HEK293T (cell line): ENCODE measurements around the gene PLCL2.

Experiments
- CTCF ChIA-PET: fragments of 350-600 bp; formaldehyde crosslinking; extraction: SDS; loops from one replicate; lab custom pipeline; 2021; ENCODE audit warnings: antibody characterized with exemption, inconsistent platforms; lab: Yijun Ruan, JAX
- POLR2A ChIA-PET: fragments of 350-600 bp; formaldehyde crosslinking; extraction: SDS; loops from one replicate; lab custom pipeline; 2020; ENCODE audit warnings: antibody characterized with exemption, inconsistent platforms; lab: Yijun Ruan, JAX
- DNase-seq: peaks from one replicate; pipeline ENCODE4 v3.0.0; 2012; ENCODE audit warnings: mixed read lengths; ENCODE audit errors: extremely low spot score
- ARNT ChIP-seq: fragments of 450-650 bp; IDR thresholded peaks from 2 replicates; pipeline ENCODE4 v1.6.1; 2017; ENCODE audit warnings: mild to moderate bottlenecking
- BHLHE40 ChIP-seq: fragments of 450-650 bp; IDR thresholded peaks from 2 replicates; pipeline ENCODE4 v1.6.1; 2016; ENCODE audit warnings: mild to moderate bottlenecking, moderate library complexity, borderline replicate concordance
- CTBP1 ChIP-seq: fragments of 450-650 bp; IDR thresholded peaks from 2 replicates; pipeline ENCODE4 v1.6.1; 2016; ENCODE audit warnings: borderline replicate concordance
- ELF4 ChIP-seq: fragments of 450-650 bp; IDR thresholded peaks from 2 replicates; pipeline ENCODE4 v1.6.1; 2017; ENCODE audit warnings: antibody characterized with exemption
- FOXA1 ChIP-seq: fragments of 450-650 bp; IDR thresholded peaks from 2 replicates; pipeline ENCODE4 v1.6.1; 2016; ENCODE audit warnings: mild to moderate bottlenecking
- FOXK2 ChIP-seq: fragments of 450-650 bp; IDR thresholded peaks from 2 replicates; pipeline ENCODE4 v1.6.1; 2016; ENCODE audit warnings: mild to moderate bottlenecking
- FOXM1 ChIP-seq: fragments of 450-650 bp; IDR thresholded peaks from 2 replicates; pipeline ENCODE4 v1.6.1; 2017; ENCODE audit warnings: mild to moderate bottlenecking, borderline replicate concordance
- HDGF ChIP-seq: fragments of 450-650 bp; IDR thresholded peaks from 2 replicates; pipeline ENCODE4 v1.6.1; 2017; ENCODE audit warnings: antibody characterized with exemption, borderline replicate concordance
- L3MBTL2 ChIP-seq: fragments of 450-650 bp; conservative IDR thresholded peaks from 2 replicates; pipeline ENCODE4 v1.6.1; 2016; ENCODE audit warnings: mild to moderate bottlenecking
- LEF1 ChIP-seq: fragments of 450-650 bp; IDR thresholded peaks from 2 replicates; pipeline ENCODE4 v1.6.1; 2017; ENCODE audit warnings: mild to moderate bottlenecking, borderline replicate concordance
- NFRKB ChIP-seq: fragments of 450-650 bp; IDR thresholded peaks from 2 replicates; pipeline ENCODE4 v1.6.1; 2016; ENCODE audit warnings: mild to moderate bottlenecking, moderate library complexity
- SP1 ChIP-seq: fragments of 450-650 bp; IDR thresholded peaks from 2 replicates; pipeline ENCODE4 v1.6.1; 2017
- SUZ12 ChIP-seq: fragments of 450-650 bp; IDR thresholded peaks from 2 replicates; pipeline ENCODE4 v1.6.1; 2016; ENCODE audit warnings: mild to moderate bottlenecking
- TARDBP ChIP-seq: fragments of 450-650 bp; IDR thresholded peaks from 2 replicates; pipeline ENCODE4 v1.6.1; 2016
- ZNF384 ChIP-seq: fragments of 450-650 bp; IDR thresholded peaks from 2 replicates; pipeline ENCODE4 v1.6.1; 2016
- TF ChIP-seq, protein P1 (sequence below): fragments of 450-650 bp; IDR thresholded peaks from 2 replicates; pipeline ENCODE4 v1.6.1; 2016

Gene PLCL2

GRCh38 chr3:16846373-16847080 is 38.2 kb upstream of the PLCL2 start:
- DNase-seq, result no peak
- CTCF ChIA-PET, result no interaction called here
- POLR2A ChIA-PET, result no interaction called here

DNA sequence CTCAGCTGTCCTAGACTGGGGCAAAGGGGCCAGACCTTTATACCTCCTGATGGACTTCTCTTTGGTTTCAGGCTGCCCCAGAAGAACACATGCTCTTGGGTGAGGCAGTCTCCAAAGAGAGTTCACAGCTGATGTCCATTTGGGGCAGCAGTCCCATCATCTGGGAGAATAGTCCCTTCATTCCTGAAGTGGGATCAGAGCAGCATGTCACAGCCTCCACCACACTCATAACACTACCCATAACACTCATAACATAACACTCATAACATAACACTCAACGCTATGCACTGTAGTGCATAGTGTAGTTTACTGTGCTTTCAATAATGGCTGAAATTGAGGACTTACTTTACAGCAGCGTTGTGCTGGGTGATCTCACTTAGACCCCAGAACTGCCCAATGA is 36.7 kb upstream of the PLCL2 start:
- no peak for DNase-seq
- CTCF ChIA-PET, result interaction anchor here (0.6 kb wide), 1 partner anchor 20 kb away, joined by 4 read pairs; no protein-coding TSS in a partner anchor
- TF ChIP-seq HDGF, result no peak
- no peak for TF ChIP-seq LEF1
- TF ChIP-seq, protein P1, sequence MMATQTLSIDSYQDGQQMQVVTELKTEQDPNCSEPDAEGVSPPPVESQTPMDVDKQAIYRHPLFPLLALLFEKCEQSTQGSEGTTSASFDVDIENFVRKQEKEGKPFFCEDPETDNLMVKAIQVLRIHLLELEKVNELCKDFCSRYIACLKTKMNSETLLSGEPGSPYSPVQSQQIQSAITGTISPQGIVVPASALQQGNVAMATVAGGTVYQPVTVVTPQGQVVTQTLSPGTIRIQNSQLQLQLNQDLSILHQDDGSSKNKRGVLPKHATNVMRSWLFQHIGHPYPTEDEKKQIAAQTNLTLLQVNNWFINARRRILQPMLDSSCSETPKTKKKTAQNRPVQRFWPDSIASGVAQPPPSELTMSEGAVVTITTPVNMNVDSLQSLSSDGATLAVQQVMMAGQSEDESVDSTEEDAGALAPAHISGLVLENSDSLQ, result no peak
- no peak for TF ChIP-seq ARNT
- TF ChIP-seq SUZ12, result no peak
- TF ChIP-seq FOXM1, result no peak
- no peak for TF ChIP-seq CTBP1
- no peak for TF ChIP-seq SP1
- no peak for TF ChIP-seq FOXK2
- no peak for TF ChIP-seq L3MBTL2
- POLR2A ChIA-PET, result no interaction called here

More at GRCh38 chr3:16846373-16847080, 38.2 kb upstream of the PLCL2 start:
- no peak for TF ChIP-seq CTBP1

- DNase-seq, result no peak
- CTCF ChIA-PET, result no interaction called here
- no peak for TF ChIP-seq FOXK2
- no peak for TF ChIP-seq CTBP1
- no peak for TF ChIP-seq FOXM1
- no peak for TF ChIP-seq NFRKB
- no peak for TF ChIP-seq LEF1
- no peak for TF ChIP-seq ELF4
- TF ChIP-seq L3MBTL2, result no peak
- TF ChIP-seq SP1, result no peak
- TF ChIP-seq BHLHE40, result no peak
- TF ChIP-seq HDGF, result no peak
- POLR2A ChIA-PET, result no interaction called here
Measured at GRCh38 chr3:16849229-16849628, 35.5 kb upstream of the PLCL2 start.

DNA sequence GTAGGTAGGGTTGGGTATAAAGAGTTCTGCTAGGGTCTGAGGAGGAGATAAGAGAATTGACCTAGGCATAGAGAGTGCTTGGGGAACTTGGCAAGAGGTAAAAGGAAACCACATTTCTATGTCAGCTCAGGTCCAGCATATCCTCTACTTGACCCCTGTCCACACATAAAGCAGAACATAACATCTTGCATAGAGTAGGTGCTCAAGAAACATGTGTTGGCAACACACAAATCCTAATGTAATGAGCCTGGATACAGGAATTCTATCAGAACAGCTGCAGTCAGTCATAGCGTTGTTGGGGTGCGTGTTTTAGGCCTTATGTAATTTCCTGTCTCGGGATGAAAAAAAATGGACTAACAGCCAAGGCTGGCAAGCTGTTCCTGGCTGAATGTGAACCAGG is 35.0 kb upstream of the PLCL2 start:
- POLR2A ChIA-PET, result no interaction called here
- no peak for DNase-seq
- CTCF ChIA-PET, result no interaction called here
- no peak for TF ChIP-seq NFRKB
- TF ChIP-seq L3MBTL2, result no peak
- TF ChIP-seq SP1, result no peak
- no peak for TF ChIP-seq ARNT
- no peak for TF ChIP-seq HDGF
- no peak for TF ChIP-seq ZNF384
- TF ChIP-seq FOXA1, result no peak
- TF ChIP-seq, protein P1, result no peak
- no peak for TF ChIP-seq SUZ12
- no peak for TF ChIP-seq FOXM1
- no peak for TF ChIP-seq LEF1
- TF ChIP-seq FOXK2, result no peak
- TF ChIP-seq TARDBP, result no peak
- TF ChIP-seq ELF4, result no peak
- no peak for TF ChIP-seq CTBP1
- TF ChIP-seq BHLHE40, result no peak

DNA sequence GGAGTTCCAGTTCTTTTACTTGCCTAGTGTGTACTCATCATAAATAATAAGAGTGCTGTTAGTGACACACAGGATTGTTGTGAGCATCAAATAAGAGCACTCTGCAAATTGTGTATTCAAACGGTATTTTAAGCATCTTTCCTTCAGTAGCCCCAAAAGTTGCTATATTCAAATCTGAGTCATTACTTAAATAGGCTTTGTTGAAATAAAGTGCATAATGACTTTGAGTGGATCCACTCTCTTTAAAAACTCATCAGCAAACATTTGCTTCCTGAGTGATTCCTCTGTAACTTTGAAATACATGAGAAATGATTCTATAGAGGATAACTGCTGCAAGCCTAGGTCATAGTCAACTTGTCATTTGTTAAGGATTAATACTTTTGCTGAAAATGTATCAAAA is 29.3 kb upstream of the PLCL2 start:
- DNase-seq, result no peak
- TF ChIP-seq FOXK2 (no peak), HDGF (no peak), SUZ12 (no peak), ARNT (no peak), TARDBP (no peak), NFRKB (no peak), LEF1 (no peak), ZNF384 (no peak), FOXA1 (no peak), SP1 (no peak)
- POLR2A ChIA-PET, result no interaction called here
- CTCF ChIA-PET, result no interaction called here

DNA sequence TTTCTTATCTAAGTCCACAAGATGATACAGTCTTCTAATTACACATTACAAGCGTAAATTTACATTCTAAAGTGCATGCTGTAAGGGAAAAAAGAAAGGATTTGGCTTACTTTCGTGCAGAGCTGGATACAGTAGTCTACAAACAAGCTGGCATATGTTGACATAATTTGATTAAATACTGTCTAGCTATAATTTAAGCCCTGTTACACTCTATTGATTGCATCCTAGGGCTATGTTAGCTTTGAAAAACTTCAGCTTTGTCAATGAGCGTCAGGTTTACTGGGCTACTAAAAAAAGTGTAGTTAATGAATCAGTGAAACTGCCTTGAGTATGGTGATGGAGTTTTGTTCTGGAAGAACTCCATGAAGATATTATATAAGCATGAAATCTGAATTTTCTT is 24.5 kb upstream of the PLCL2 start:
- TF ChIP-seq FOXA1 (no peak), ZNF384 (no peak), HDGF (no peak), CTBP1 (no peak), SUZ12 (no peak), TARDBP (no peak), LEF1 (no peak), L3MBTL2 (no peak), BHLHE40 (no peak), ELF4 (no peak), FOXK2 (no peak), FOXM1 (no peak), SP1 (no peak), NFRKB (no peak), ARNT (no peak)
- TF ChIP-seq, protein P1, result no peak
- CTCF ChIA-PET, result no interaction called here
- POLR2A ChIA-PET, result no interaction called here
- no peak for DNase-seq
